Kidney glomerular epithelial cell (primary cell): ENCODE measurements around the gene BACH2.
A peak's percentile ranks its signal among the peaks of the same experiment; 100 is the strongest.

Experiments
- DNase-seq: peaks from one replicate; lab custom pipeline; 2025; lab: John Stamatoyannopoulos, UW

Gene BACH2

GRCh38 chr6:90237350-90237990, 59.2 kb downstream of the BACH2 start:
- DNase-seq: no peak

GRCh38 chr6:90233994-90234393, 62.6 kb downstream of the BACH2 start:
- no peak for DNase-seq

- no peak for DNase-seq
Measured at GRCh38 chr6:90233213-90233612, 63.4 kb downstream of the BACH2 start.

- no peak for DNase-seq
Measured at GRCh38 chr6:90231798-90232197, 64.8 kb downstream of the BACH2 start.

- no peak for DNase-seq
Measured at GRCh38 chr6:90231308-90231707, 65.3 kb downstream of the BACH2 start.

GRCh38 chr6:90230548-90231215, 66.0 kb downstream of the BACH2 start:
- peak; percentile 71 for DNase-seq

- no peak for DNase-seq
Measured at GRCh38 chr6:90229331-90230010, 67.2 kb downstream of the BACH2 start.

- DNase-seq: no peak
Measured at GRCh38 chr6:90227673-90228072, 69.0 kb downstream of the BACH2 start.

DNA sequence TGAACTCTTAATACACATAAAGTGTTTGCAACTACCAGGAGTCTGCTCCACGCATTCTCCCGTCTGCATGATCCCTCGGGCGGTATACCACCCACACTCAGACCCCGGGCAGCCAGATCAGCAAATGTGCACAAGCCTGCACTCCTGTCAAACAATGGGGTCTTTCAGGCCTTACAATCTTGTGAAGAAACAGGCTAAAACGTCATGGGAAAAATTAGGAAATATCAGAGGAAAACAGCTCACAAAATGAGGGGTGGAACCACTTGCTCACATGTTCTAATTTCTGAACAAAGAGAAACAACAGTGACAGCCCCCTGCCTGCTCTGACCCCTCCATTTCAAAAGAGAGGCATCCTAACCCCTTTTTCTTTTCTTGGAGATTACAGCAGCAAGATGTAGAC, 69.4 kb downstream of the BACH2 start:
- DNase-seq: no peak

DNA sequence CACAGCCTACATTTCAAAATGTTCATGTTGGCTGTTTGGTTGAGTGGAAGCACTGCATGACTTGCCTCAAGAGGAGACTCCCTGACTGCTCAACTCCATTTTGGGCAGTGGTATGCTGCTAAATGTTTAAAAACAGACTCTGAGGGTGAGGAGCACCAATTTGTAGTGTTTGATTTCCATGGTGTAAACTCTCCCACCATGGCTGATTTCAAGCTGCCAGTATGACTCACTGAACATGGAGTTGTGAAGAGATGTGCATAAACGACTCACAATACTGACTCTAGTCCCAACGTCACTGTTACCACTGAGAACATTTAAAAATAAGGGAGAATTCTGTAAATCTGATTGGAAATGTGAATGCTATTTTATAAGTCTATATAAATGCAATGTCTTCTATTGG, 70.4 kb downstream of the BACH2 start:
- no peak for DNase-seq

- no peak for DNase-seq
Measured at GRCh38 chr6:90224196-90224595, 72.4 kb downstream of the BACH2 start.

DNA sequence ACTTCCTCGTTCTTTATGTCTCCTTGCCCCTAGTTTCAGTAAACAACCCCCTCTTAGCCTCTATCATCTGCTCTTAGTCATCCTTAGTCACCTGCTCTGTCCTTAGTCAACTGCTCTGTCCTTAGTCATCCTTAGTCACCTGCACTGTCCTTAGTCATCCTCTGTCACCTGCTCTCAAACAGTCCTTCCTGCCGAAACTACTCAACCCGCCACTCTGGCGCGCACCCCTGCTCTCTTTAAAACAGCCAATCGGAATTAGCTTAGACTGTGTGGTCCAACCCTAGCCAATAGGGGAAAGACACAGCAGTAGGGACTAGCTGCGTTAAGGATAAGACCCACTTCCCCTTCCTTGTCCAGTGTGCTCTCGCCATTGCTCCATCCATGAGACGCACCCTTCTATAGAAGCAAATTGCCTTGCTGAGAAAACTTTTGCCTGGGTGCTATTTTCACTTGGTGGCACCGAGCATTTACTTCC, 73.9 kb downstream of the BACH2 start:
- no peak for DNase-seq

GRCh38 chr6:90222008-90222407, 74.6 kb downstream of the BACH2 start:
- DNase-seq: no peak

DNA sequence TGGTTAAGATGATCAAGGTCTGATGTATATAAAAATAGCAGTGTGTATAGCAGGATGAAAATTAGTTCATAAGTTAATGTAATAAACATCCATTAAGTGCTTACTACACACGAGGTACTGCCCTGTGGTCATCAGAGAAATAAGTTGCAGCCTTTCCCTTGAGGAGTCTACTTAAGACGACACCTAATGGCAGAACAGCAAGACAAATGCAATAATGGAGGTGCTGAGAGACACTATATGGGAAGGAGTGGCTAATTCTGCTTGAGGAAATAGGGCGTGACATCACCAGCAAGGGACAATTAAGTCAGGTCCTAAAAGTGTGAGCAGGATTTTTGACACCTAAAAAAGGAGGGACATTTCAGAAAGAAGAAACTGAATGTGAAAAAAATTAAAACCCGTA, 75.2 kb downstream of the BACH2 start:
- no peak for DNase-seq

DNA sequence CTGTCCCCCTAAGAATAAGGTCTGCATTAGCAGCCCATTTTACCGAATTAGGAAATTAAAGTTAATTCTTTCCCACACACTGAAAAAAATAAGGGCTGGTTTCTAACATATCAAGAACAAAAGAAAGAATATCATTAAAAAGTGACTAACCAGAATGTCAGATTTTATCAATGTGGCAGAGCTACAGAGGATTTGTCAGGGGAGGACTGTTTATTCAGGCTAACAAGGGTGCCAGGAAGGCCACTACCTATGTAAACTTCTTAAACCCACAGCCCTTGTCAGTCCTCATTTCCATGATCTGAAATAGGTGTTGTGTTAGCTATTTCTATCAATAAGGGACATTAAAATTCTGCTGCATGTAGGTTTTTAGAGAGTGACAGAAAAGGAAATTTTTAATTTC, 76.4 kb downstream of the BACH2 start:
- no peak for DNase-seq

- DNase-seq: no peak
Measured at GRCh38 chr6:90219209-90219985, 77.2 kb downstream of the BACH2 start.

- no peak for DNase-seq
Measured at GRCh38 chr6:90218959-90219208, 77.8 kb downstream of the BACH2 start.

GRCh38 chr6:90217506-90218127, 79.0 kb downstream of the BACH2 start:
- DNase-seq: no peak

- DNase-seq: peak; percentile 57
Measured at GRCh38 chr6:90216072-90216977, 80.3 kb downstream of the BACH2 start.

- DNase-seq: no peak
Measured at GRCh38 chr6:90214966-90215365, 81.7 kb downstream of the BACH2 start.

GRCh38 chr6:90214461-90214860, 82.2 kb downstream of the BACH2 start:
- DNase-seq: no peak
